ENCODE results near the gene OR1M1.

GRCh38 chr19:9041023-9041422 is 45.8 kb upstream of the OR1M1 start:
- TF ChIP-seq CTCF (conservative IDR thresholded peaks at IDR 0.05; ENCODE audit: low read depth, low read length) (no peak), EZH2 (IDR thresholded peaks at IDR 0.05; ENCODE audit: low read length, unreplicated experiment) (no peak)

All from PC-3 (cell line).